Nephron progenitor cell (in vitro differentiated cells): Measurements from ENCODE around the gene ATP6V0E1.
"Not testable (repeated sequence)": the region's sequence is repeated elsewhere in the genome, so short reads cannot be mapped to it uniquely, and the experiment has no call there.

ENCODE experiments used
- DNase-seq: peaks from one replicate; pipeline ENCODE4 v3.0.0; 2021
- H3K27ac Mint-ChIP-seq: 2 replicates; pipeline ENCODE4 v1.8.0; 2021; ENCODE audit warnings: mild to moderate bottlenecking, moderate library complexity, mixed read lengths
- H3K27me3 Mint-ChIP-seq: 2 replicates; pipeline ENCODE4 v1.8.0; 2021; ENCODE audit warnings: mild to moderate bottlenecking, low read depth, mixed read lengths; ENCODE audit not compliant: poor library complexity
- H3K36me3 Mint-ChIP-seq: 2 replicates; pipeline ENCODE4 v1.8.0; 2021; ENCODE audit warnings: low read depth, mixed read lengths
- H3K4me1 Mint-ChIP-seq: 2 replicates; pipeline ENCODE4 v1.8.0; 2021; ENCODE audit warnings: mixed read lengths
- H3K4me3 Mint-ChIP-seq: 2 replicates; pipeline ENCODE4 v1.8.0; 2021; ENCODE audit warnings: mild to moderate bottlenecking, moderate library complexity, mixed read lengths
- H3K9me3 Mint-ChIP-seq: 2 replicates; pipeline ENCODE4 v1.8.0; 2021; ENCODE audit warnings: mild to moderate bottlenecking, moderate library complexity, mixed read lengths
- CTCF ChIP-seq: fragments of 200-600 bp; sonication (generic); IDR thresholded peaks from 2 replicates; pipeline ENCODE4 v1.5.0; 2021; ENCODE audit warnings: antibody characterized with exemption

Gene ATP6V0E1

GRCh38 chr5:173075970-173076369 lies 92.4 kb downstream of the ATP6V0E1 start:
- no peak overlapping the region for H3K4me3 Mint-ChIP-seq
- no peak for TF ChIP-seq CTCF
- no peak for DNase-seq
- peaks cover 5% of the 10 kb centered on the region for H3K36me3 Mint-ChIP-seq
- H3K9me3 Mint-ChIP-seq: peaks cover 6% of the 10 kb centered on the region
- H3K4me1 Mint-ChIP-seq: no peaks in the 10 kb centered on the region
- peaks cover 7% of the 10 kb centered on the region for H3K27me3 Mint-ChIP-seq
- H3K27ac Mint-ChIP-seq: no peak overlapping the region

- H3K36me3 Mint-ChIP-seq, H3K27ac Mint-ChIP-seq, H3K9me3 Mint-ChIP-seq, H3K27me3 Mint-ChIP-seq, H3K4me1 Mint-ChIP-seq, DNase-seq, H3K4me3 Mint-ChIP-seq: not testable (repeated sequence)
Measured at GRCh38 chr5:173076471-173076870, 92.9 kb downstream of the ATP6V0E1 start.

- no peak overlapping the region for H3K4me3 Mint-ChIP-seq
- no peak for DNase-seq
- peaks cover 20% of the 10 kb centered on the region for H3K36me3 Mint-ChIP-seq
- peaks cover 5% of the 10 kb centered on the region for H3K27me3 Mint-ChIP-seq
- peaks cover 6% of the 10 kb centered on the region for H3K9me3 Mint-ChIP-seq
- H3K27ac Mint-ChIP-seq: no peak overlapping the region
- TF ChIP-seq CTCF: no peak
- no peaks in the 10 kb centered on the region for H3K4me1 Mint-ChIP-seq
Measured at GRCh38 chr5:173078878-173079277, 95.3 kb downstream of the ATP6V0E1 start.
